H9 (cell line): ENCODE results near the gene NUTF2. TPM values are rescaled to one million over a fixed set of nuclear protein-coding genes. Genes with fewer than 3 reads are reported as not detected.
A peak's percentile ranks its signal among the peaks of the same experiment; 100 is the strongest.

Experiments
- DNase-seq: peaks from one replicate; pipeline ENCODE4 v3.0.0-alpha.2; 2017
- H2AFZ ChIP-seq: one replicate; pipeline ENCODE4 v1.6.1; 2013; ENCODE audit warnings: mild to moderate bottlenecking, low read length, control low read depth, moderate library complexity
- H2AK5ac ChIP-seq: 2 replicates; pipeline ENCODE4 v1.6.1; 2013; ENCODE audit warnings: low read length, control low read depth, mixed read lengths; ENCODE audit not compliant: insufficient read length
- H2BK120ac ChIP-seq: one replicate; pipeline ENCODE4 v1.6.1; 2013; ENCODE audit warnings: low read depth, mild to moderate bottlenecking, low read length, control low read depth, inconsistent platforms; ENCODE audit not compliant: poor library complexity, severe bottlenecking
- H2BK12ac ChIP-seq: 2 replicates; pipeline ENCODE4 v1.6.1; 2013; ENCODE audit warnings: low read length, control low read depth, mixed read lengths, low read depth; ENCODE audit not compliant: insufficient read length
- H2BK15ac ChIP-seq: 2 replicates; pipeline ENCODE4 v1.6.1; 2013; ENCODE audit warnings: low read depth, low read length, control low read depth
- H2BK20ac ChIP-seq: one replicate; pipeline ENCODE4 v1.6.1; 2013; ENCODE audit warnings: low read depth, mild to moderate bottlenecking, low read length, control low read depth, inconsistent platforms; ENCODE audit not compliant: poor library complexity, severe bottlenecking
- H2BK5ac ChIP-seq: 2 replicates; pipeline ENCODE4 v1.6.1; 2013; ENCODE audit warnings: low read length, control low read depth, mixed read lengths; ENCODE audit not compliant: insufficient read length
- H3K14ac ChIP-seq: 2 replicates; pipeline ENCODE4 v1.6.1; 2013; ENCODE audit warnings: low read length, control low read depth; ENCODE audit not compliant: insufficient read depth
- H3K18ac ChIP-seq: 2 replicates; pipeline ENCODE4 v1.6.1; 2013; ENCODE audit warnings: low read depth, mild to moderate bottlenecking, mixed read lengths, low read length, control low read depth; ENCODE audit not compliant: insufficient read length
- H3K23ac ChIP-seq: 2 replicates; pipeline ENCODE4 v1.6.1; 2013; ENCODE audit warnings: low read length, control low read depth, mixed read lengths, low read depth; ENCODE audit not compliant: insufficient read length
- H3K23me2 ChIP-seq: 2 replicates; pipeline ENCODE4 v1.6.1; 2013; ENCODE audit warnings: low read depth, mild to moderate bottlenecking, mixed read lengths, low read length, control low read depth; ENCODE audit not compliant: insufficient read length, poor library complexity, severe bottlenecking
- H3K27ac ChIP-seq: 2 replicates; pipeline ENCODE4 v1.5.1; 2013; ENCODE audit warnings: low read length, control low read depth, mixed read lengths, low read depth; ENCODE audit not compliant: insufficient read length
- H3K27me3 ChIP-seq: 2 replicates; pipeline ENCODE4 v1.6.1; 2013; ENCODE audit warnings: low read length, control low read depth, inconsistent platforms; ENCODE audit not compliant: insufficient read depth
- H3K4ac ChIP-seq: 2 replicates; pipeline ENCODE4 v1.6.1; 2013; ENCODE audit warnings: low read depth, mild to moderate bottlenecking, control low read depth, inconsistent platforms, low read length, moderate library complexity
- H3K4me1 ChIP-seq: 2 replicates; pipeline ENCODE4 v1.6.1; 2013; ENCODE audit warnings: low read length, control low read depth, inconsistent platforms; ENCODE audit not compliant: insufficient read depth
- H3K4me2 ChIP-seq: 2 replicates; pipeline ENCODE4 v1.6.1; 2013; ENCODE audit warnings: low read length, control low read depth, mixed read lengths; ENCODE audit not compliant: insufficient read length, insufficient read depth
- H3K56ac ChIP-seq: 2 replicates; pipeline ENCODE4 v1.6.1; 2013; ENCODE audit warnings: low read depth, mild to moderate bottlenecking, mixed read lengths, low read length, control low read depth; ENCODE audit not compliant: insufficient read length
- H3K79me1 ChIP-seq: 2 replicates; pipeline ENCODE4 v1.6.1; 2013; ENCODE audit warnings: low read depth, mild to moderate bottlenecking, moderate library complexity, low read length, control low read depth, inconsistent platforms; ENCODE audit not compliant: insufficient read depth, poor library complexity, severe bottlenecking
- H3K79me2 ChIP-seq: 2 replicates; pipeline ENCODE4 v1.6.1; 2013; ENCODE audit warnings: low read length, control low read depth, inconsistent platforms; ENCODE audit not compliant: insufficient read depth
- H3K9ac ChIP-seq: 2 replicates; pipeline ENCODE4 v1.6.1; 2013; ENCODE audit warnings: low read length, control low read depth, mixed read lengths; ENCODE audit not compliant: insufficient read length; ENCODE audit errors: extremely low read depth
- H3K9me3 ChIP-seq: one replicate; pipeline ENCODE4 v1.6.1; 2013; ENCODE audit warnings: low read depth, low read length, inconsistent platforms; ENCODE audit not compliant: control insufficient read depth
- H3T11ph ChIP-seq: one replicate; pipeline ENCODE4 v1.6.1; 2013; ENCODE audit warnings: mild to moderate bottlenecking, low read length, control low read depth, inconsistent platforms
- H4K20me1 ChIP-seq: one replicate; pipeline ENCODE4 v1.6.1; 2013; ENCODE audit not compliant: control insufficient read depth, insufficient read length, insufficient read depth
- H4K5ac ChIP-seq: 2 replicates; pipeline ENCODE4 v1.6.1; 2013; ENCODE audit warnings: low read depth, mild to moderate bottlenecking, mixed read lengths, low read length, control low read depth; ENCODE audit not compliant: insufficient read length
- H4K8ac ChIP-seq: replicated peaks from 2 replicates; pipeline ENCODE4 v1.6.1; 2013; ENCODE audit warnings: low read length, control low read depth, mixed read lengths, low read depth; ENCODE audit not compliant: insufficient read length
- H4K91ac ChIP-seq: 2 replicates; pipeline ENCODE4 v1.6.1; 2013; ENCODE audit warnings: low read depth, mild to moderate bottlenecking, moderate library complexity, mixed read lengths, low read length, control low read depth; ENCODE audit not compliant: insufficient read length
- H3K27ac Mint-ChIP-seq, 3 experiments: 2 replicates in 2 of 3; 3 replicates in 1 of 3; pipeline ENCODE4 v1.8.0; 2020 to 2021; ENCODE audit warnings: mixed read lengths in 3 of 3, mild to moderate bottlenecking in 1 of 3, moderate library complexity in 1 of 3
- H3K27me3 Mint-ChIP-seq: 2 replicates; pipeline ENCODE4 v1.8.0; 2021; ENCODE audit warnings: low read depth, mild to moderate bottlenecking, moderate library complexity, mixed read lengths
- H3K36me3 Mint-ChIP-seq, 3 experiments: 2 replicates in 2 of 3; 3 replicates in 1 of 3; pipeline ENCODE4 v1.8.0; 2020 to 2021; ENCODE audit warnings: low read depth in 3 of 3, mixed read lengths in 3 of 3; ENCODE audit not compliant: insufficient read depth in 1 of 3
- H3K4me1 Mint-ChIP-seq, 2 experiments: 2 replicates each; pipeline ENCODE4 v1.8.0; 2020; ENCODE audit warnings: mixed read lengths in 2 of 2
- H3K4me3 Mint-ChIP-seq, 2 experiments: 2 replicates in 1 of 2; 3 replicates in 1 of 2; pipeline ENCODE4 v1.8.0; 2020 to 2021; ENCODE audit warnings: mild to moderate bottlenecking in 2 of 2, mixed read lengths in 2 of 2, moderate library complexity in 1 of 2
- H3K9me3 Mint-ChIP-seq, 2 experiments: 2 replicates in 1 of 2; 3 replicates in 1 of 2; pipeline ENCODE4 v1.8.0; 2020; ENCODE audit warnings: mild to moderate bottlenecking in 2 of 2, mixed read lengths in 2 of 2, moderate library complexity in 1 of 2
- CTCF ChIP-seq: fragments of 200-600 bp; sonication (generic); conservative IDR thresholded peaks from 3 replicates; pipeline ENCODE4 v1.8.0; 2021; ENCODE audit warnings: antibody characterized with exemption, mild to moderate bottlenecking
- WGBS: extraction: QIAGEN DNeasy Blood & Tissue Kit; methylation state at CpG from one replicate; pipeline ENCODE4 v1.1.7; 2013; ENCODE audit warnings: missing lambda C conversion rate, low lambda C conversion rate, mixed read lengths; ENCODE audit not compliant: insufficient read length; ENCODE audit errors: extremely low coverage; 5-methylcytosine and 5-hydroxymethylcytosine counted together
- total RNA-seq: library from RNA; stranded (reverse); gene quantifications from 2 replicates; pipeline ENCODE4 v1.2.1, GENCODE V29; 2021

NUTF2 gene
- total RNA-seq, 1 experiment from 2014 or later: 198 TPM

DNA sequence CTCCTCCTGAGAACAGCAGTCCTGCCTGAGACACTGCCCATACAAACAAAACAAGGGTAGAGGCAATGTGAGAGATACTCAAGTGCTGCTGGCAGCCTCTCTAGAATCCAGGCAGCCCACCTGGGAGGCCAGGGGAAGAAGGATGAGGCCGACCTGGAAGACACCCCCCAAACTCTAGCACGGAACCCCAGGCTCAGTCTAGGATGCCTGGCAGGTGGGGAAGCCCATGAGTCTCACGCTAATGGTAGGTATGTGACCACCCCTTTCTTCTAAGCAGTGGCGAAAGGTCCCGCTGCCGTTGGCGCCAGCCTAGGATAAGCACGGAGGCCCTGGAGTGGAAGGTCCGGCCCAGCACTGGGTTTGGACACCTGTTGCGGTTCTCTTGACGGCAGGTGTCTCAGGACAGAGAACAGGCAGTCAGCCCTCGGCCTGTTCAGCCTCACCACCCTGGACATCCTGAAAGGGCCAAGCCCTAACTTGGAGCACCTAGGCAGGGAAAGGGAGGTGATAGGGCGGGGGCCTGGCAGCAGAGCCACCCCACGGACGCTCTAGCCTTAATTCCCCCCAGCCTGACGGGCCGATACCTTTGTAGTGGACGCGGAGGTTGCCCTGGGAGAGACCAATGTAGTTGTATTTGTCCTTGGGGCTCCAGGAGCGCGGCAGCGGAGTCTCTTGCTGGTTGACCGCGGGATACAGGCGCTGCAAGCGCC, 40.9 kb upstream of the NUTF2 start:
- H3K23ac ChIP-seq: no peak overlapping the region
- no peak overlapping the region for H2AFZ ChIP-seq
- no peak for DNase-seq
- no peaks in the 10 kb centered on the region for H3K9me3 ChIP-seq
- no peak overlapping the region for H4K8ac ChIP-seq
- H3K23me2 ChIP-seq: peaks cover 7% of the 10 kb centered on the region
- no peak overlapping the region for H2BK12ac ChIP-seq
- H2BK120ac ChIP-seq: no peak overlapping the region
- no peaks in the 10 kb centered on the region for H3K27me3 Mint-ChIP-seq
- peaks cover 3% of the 10 kb centered on the region for H3K79me1 ChIP-seq
- H3K27me3 ChIP-seq: no peaks in the 10 kb centered on the region
- peak overlapping the region in 2 of 3 experiments; percentile 79 to 95; a peak in 5 of 7 replicates for H3K27ac Mint-ChIP-seq
- H2BK15ac ChIP-seq: no peak overlapping the region
- no peak overlapping the region for H4K91ac ChIP-seq
- no peak overlapping the region for H2BK20ac ChIP-seq
- H2AK5ac ChIP-seq: no peak overlapping the region
- no peak overlapping the region for H3K56ac ChIP-seq
- peak overlapping the region; percentile 92 to 94 for H3K4me3 Mint-ChIP-seq
- H3K36me3 Mint-ChIP-seq: peaks cover 11 to 39% (median 27%) of the 10 kb centered on the region in 3 experiments; a peak in 6 of 7 replicates
- no peak for TF ChIP-seq CTCF
- H3K27ac ChIP-seq: no peak overlapping the region
- H3K79me2 ChIP-seq: peaks cover 2% of the 10 kb centered on the region; the same call in 1 of the 2 replicates
- 0 out of 2 replicates have a peak, but pooled peaks cover 3% of the 10 kb centered on the region for H3K4me1 ChIP-seq
- no CpG with 5 or more reads among the region's 26 CpGs for WGBS
- peaks cover 10 to 14% of the 10 kb centered on the region in 2 experiments for H3K4me1 Mint-ChIP-seq
- peak overlapping the region; percentile 80 for H3K9ac ChIP-seq
- H3K14ac ChIP-seq: peak overlapping the region; percentile 49; the same call in 1 of the 2 replicates
- H4K20me1 ChIP-seq: no peaks in the 10 kb centered on the region
- no peak overlapping the region for H2BK5ac ChIP-seq
- H3K4me2 ChIP-seq: peak overlapping the region; percentile 75
- no peak overlapping the region for H4K5ac ChIP-seq
- no peak overlapping the region for H3T11ph ChIP-seq
- H3K9me3 Mint-ChIP-seq: no peaks in the 10 kb centered on the region
- no peak overlapping the region for H3K18ac ChIP-seq
- H3K4ac ChIP-seq: no peak overlapping the region
